ENCODE data around the gene BCL11B. TPM values are rescaled to one million over a fixed set of nuclear protein-coding genes. Genes with fewer than 3 reads are reported as not detected.

The BCL11B gene
- polyA plus RNA-seq, 1 experiment, result not detected

- no peak for TF ChIP-seq CTCF (IDR thresholded peaks at IDR 0.05; ENCODE audit: insufficient read depth, low read depth, low read length)
- ChIA-PET POLR2A (no interaction called here), CTCF (interaction anchor here (0.6 kb wide), 1 partner anchor 98 kb away, joined by 5 read pairs; no protein-coding TSS in a partner anchor)
- H3K36me3 ChIP-seq (ENCODE audit: control insufficient read depth, insufficient read depth, low read length), result no peaks in the 10 kb centered on the region
- no peak overlapping the region for H3K4me3 ChIP-seq (ENCODE audit: low read depth, low read length)
- DNase-seq (ENCODE audit: low read depth), result no peak
- H3K27me3 ChIP-seq (ENCODE audit: control insufficient read depth, insufficient read depth, low read length), result no peaks in the 10 kb centered on the region
These were observed 46.3 kb upstream of the BCL11B start for GRCh38 chr14:99318091-99318958.

DNA sequence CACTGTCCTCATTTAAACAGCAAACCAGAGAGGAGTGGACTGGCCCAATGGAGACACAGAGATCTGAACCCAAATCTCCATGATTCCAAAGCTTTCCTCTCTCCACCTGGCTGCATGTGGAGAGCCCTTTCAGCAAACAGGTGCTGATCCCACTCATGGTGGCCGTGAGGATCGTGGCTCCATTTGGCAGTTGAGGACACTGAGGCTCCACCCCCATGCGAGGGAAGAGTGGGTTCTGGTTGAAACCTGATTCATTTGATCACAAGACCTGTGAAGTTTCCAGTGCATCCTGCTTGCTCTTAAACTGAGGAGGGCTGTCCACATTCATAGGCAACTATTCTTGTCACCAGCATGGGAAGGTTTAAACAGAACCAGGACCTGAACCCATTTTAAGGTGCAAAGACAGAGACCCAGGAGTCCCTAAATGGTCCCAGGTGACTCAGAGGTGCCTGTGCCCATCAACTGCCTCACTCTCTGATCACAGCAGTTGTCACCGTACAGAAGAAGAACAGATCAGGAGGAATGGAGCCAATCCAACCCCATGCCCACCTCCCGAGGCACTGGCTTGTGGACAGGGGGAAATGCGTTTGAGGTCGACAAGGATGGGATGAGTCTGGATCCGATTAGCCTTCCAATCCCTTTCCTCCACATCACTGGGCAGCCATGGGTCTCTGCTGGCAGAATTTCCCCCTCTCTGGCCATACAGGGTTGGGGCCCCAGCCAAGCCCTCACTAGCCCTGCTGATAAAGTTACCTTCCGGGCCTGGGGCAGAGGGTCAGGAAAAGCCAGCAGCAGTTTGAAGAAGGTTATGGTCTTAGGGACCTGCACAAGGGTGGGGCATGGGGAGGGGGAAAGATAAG lies 45.5 kb upstream of the BCL11B start:
- CTCF ChIA-PET, result interaction anchor here (0.6 kb wide), 1 partner anchor 99 kb away, joined by 5 read pairs; no protein-coding TSS in a partner anchor
- POLR2A ChIA-PET, result no interaction called here
- DNase-seq (ENCODE audit: low read depth), result no peak
- Histone ChIP-seq H3K27me3 (ENCODE audit: control insufficient read depth, insufficient read depth, low read length) (no peaks in the 10 kb centered on the region), H3K4me3 (ENCODE audit: low read depth, low read length) (no peak overlapping the region), H3K36me3 (ENCODE audit: control insufficient read depth, insufficient read depth, low read length) (no peaks in the 10 kb centered on the region)
- no peak for TF ChIP-seq CTCF (IDR thresholded peaks at IDR 0.05; ENCODE audit: insufficient read depth, low read depth, low read length)

- DNase-seq (ENCODE audit: low read depth), result no peak
- Histone ChIP-seq H3K4me3 (ENCODE audit: low read depth, low read length) (no peak overlapping the region), H3K36me3 (ENCODE audit: control insufficient read depth, insufficient read depth, low read length) (no peaks in the 10 kb centered on the region), H3K27me3 (ENCODE audit: control insufficient read depth, insufficient read depth, low read length) (no peaks in the 10 kb centered on the region)
- no peak for TF ChIP-seq CTCF (IDR thresholded peaks at IDR 0.05; ENCODE audit: insufficient read depth, low read depth, low read length)
- ChIA-PET POLR2A (no interaction called here), CTCF (no interaction called here)
These were observed 44.5 kb upstream of the BCL11B start for GRCh38 chr14:99316281-99317163.

DNA sequence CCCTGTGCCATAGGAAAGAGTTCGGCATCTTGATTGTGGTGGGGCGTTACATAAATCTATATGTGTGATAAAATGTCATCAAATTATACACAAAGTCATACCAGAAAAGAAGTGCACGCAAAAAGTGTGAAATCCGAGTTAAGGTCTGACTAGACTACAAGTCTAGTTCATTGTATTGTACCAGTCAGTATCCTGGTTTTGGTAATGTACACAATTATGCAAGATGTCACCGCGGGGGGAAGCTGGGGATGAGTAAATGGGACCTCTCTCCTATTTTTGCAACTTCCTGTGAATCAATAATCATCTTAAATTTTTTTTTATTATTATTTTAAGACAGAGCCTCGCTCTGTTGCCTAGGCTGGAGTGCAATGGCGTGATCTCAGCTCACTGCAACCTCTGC lies 43.2 kb upstream of the BCL11B start:
- Histone ChIP-seq H3K4me3 (ENCODE audit: low read depth, low read length) (no peak overlapping the region), H3K36me3 (ENCODE audit: control insufficient read depth, insufficient read depth, low read length) (no peaks in the 10 kb centered on the region), H3K27me3 (ENCODE audit: control insufficient read depth, insufficient read depth, low read length) (no peaks in the 10 kb centered on the region)
- no peak for TF ChIP-seq CTCF (IDR thresholded peaks at IDR 0.05; ENCODE audit: insufficient read depth, low read depth, low read length)
- ChIA-PET POLR2A (no interaction called here), CTCF (no interaction called here)
- no peak for DNase-seq (ENCODE audit: low read depth)

All from BJ (cell line).